Measurements from ENCODE around the gene CDC42EP1.

GRCh38 chr22:37578002-37578401 lies 17.7 kb downstream of the CDC42EP1 start:
- TF ChIP-seq CTCF (IDR thresholded peaks at IDR 0.05; ENCODE audit: low read length) (no peak), EZH2phosphoT487 (IDR thresholded peaks at IDR 0.05; ENCODE audit: low read length) (no peak), EZH2 (optimal IDR thresholded peaks at IDR 0.05; ENCODE audit: low read depth, low read length) (no peak)
